Measurements from ENCODE around the gene CYB5A. TPM values are rescaled to one million over a fixed set of nuclear protein-coding genes. Genes with fewer than 3 reads are reported as not detected.

Gene CYB5A
- total RNA-seq, 2 donors from 2014 or later: 71.3 to 73.5 TPM

GRCh38 chr18:74249181-74249968 is 42.4 kb downstream of the CYB5A start:
- Histone ChIP-seq H3K9me3 (no peaks in the 10 kb centered on the region), H3K36me3 (no peaks in the 10 kb centered on the region), H3K27ac (no peak overlapping the region), H3K27me3 (no peaks in the 10 kb centered on the region), H3K4me3 (no peak overlapping the region), H3K4me1 (peaks cover 0 to 13% of the 10 kb centered on the region in 2 donors)
- no peak for TF ChIP-seq CTCF (IDR thresholded peaks at IDR 0.05)
- no peak for DNase-seq (ENCODE audit: low spot score)

GRCh38 chr18:74248595-74248994 is 43.2 kb downstream of the CYB5A start:
- Histone ChIP-seq H3K36me3 (no peaks in the 10 kb centered on the region), H3K4me3 (no peak overlapping the region), H3K9me3 (no peaks in the 10 kb centered on the region), H3K27ac (no peak overlapping the region), H3K4me1 (peaks cover 0 to 13% of the 10 kb centered on the region in 2 donors), H3K27me3 (no peaks in the 10 kb centered on the region)
- no peak for TF ChIP-seq CTCF (IDR thresholded peaks at IDR 0.05)
- no peak for DNase-seq (ENCODE audit: low spot score)

GRCh38 chr18:74248189-74248588 is 43.6 kb downstream of the CYB5A start:
- no peaks in the 10 kb centered on the region for H3K36me3 ChIP-seq
- DNase-seq (ENCODE audit: low spot score): no peak
- H3K4me1 ChIP-seq: peaks cover 0 to 13% of the 10 kb centered on the region in 2 donors
- no peak overlapping the region for H3K4me3 ChIP-seq
- no peak overlapping the region for H3K27ac ChIP-seq
- H3K27me3 ChIP-seq: no peaks in the 10 kb centered on the region
- no peak for TF ChIP-seq CTCF (IDR thresholded peaks at IDR 0.05)
- no peaks in the 10 kb centered on the region for H3K9me3 ChIP-seq

- Histone ChIP-seq H3K27ac (no peak overlapping the region), H3K9me3 (no peaks in the 10 kb centered on the region), H3K4me1 (no peaks in the 10 kb centered on the region), H3K36me3 (no peaks in the 10 kb centered on the region), H3K27me3 (no peaks in the 10 kb centered on the region), H3K4me3 (no peak overlapping the region)
- TF ChIP-seq CTCF (IDR thresholded peaks at IDR 0.05): no peak
- DNase-seq (ENCODE audit: low spot score): no peak
Observed at GRCh38 chr18:74244554-74244953, 47.2 kb downstream of the CYB5A start.

- Histone ChIP-seq H3K4me3 (no peak overlapping the region), H3K4me1 (no peaks in the 10 kb centered on the region), H3K36me3 (no peaks in the 10 kb centered on the region), H3K27me3 (no peaks in the 10 kb centered on the region), H3K9me3 (no peaks in the 10 kb centered on the region), H3K27ac (no peak overlapping the region)
- no peak for TF ChIP-seq CTCF (IDR thresholded peaks at IDR 0.05)
- DNase-seq (ENCODE audit: low spot score): no peak
Observed at GRCh38 chr18:74243127-74243526, 48.6 kb downstream of the CYB5A start.
